Measurements from ENCODE around the gene CATSPERB.

GRCh38 chr14:91753501-91754128 is 21.7 kb upstream of the CATSPERB start:
- TF ChIP-seq CTCF (IDR thresholded peaks at IDR 0.05; ENCODE audit: low read depth, low read length) (no peak), EZH2phosphoT487 (IDR thresholded peaks at IDR 0.05; ENCODE audit: low read depth) (no peak)

Measured in OCI-LY3 (cell line).